H1 (cell line): Measurements from ENCODE around the gene SPECC1. TPM values are rescaled to one million over a fixed set of nuclear protein-coding genes. Genes with fewer than 3 reads are reported as not detected.

Source experiments
- CTCF ChIA-PET: fragments of 300-600 bp; sonication (Branson Sonifier 250); formaldehyde crosslinking; loops from one replicate; lab custom pipeline; 2021; ENCODE audit not compliant: partially characterized antibody; lab: Charles Lee
- POLR2A ChIA-PET: fragments of 300-600 bp; sonication (Branson Sonifier 250); formaldehyde crosslinking; loops from one replicate; lab custom pipeline; 2021; ENCODE audit warnings: inconsistent platforms; ENCODE audit not compliant: partially characterized antibody; lab: Charles Lee
- DNase-seq, 2 experiments: peaks; one replicate each; pipeline versions ENCODE4 v3.0.0 to v3.0.0-alpha.2; 2010 to 2022; ENCODE audit warnings: low spot score in 2 of 2, low read depth in 1 of 2, mixed read lengths in 1 of 2
- FAIRE-seq: peaks from 2 replicates; lab custom pipeline; 2011; peaks lifted over from hg19 to GRCh38; lab: Jason Lieb, UNC
- H2AFZ ChIP-seq: 2 replicates; pipeline ENCODE4 v1.8.1; 2012; ENCODE audit warnings: low read length, inconsistent platforms
- H2AK5ac ChIP-seq: 2 replicates; pipeline ENCODE4 v1.6.1; 2013; ENCODE audit warnings: low read depth, low read length
- H2BK120ac ChIP-seq: replicated peaks from 2 replicates; pipeline ENCODE3; 2013; ENCODE audit warnings: low read depth, low read length, inconsistent platforms
- H2BK12ac ChIP-seq: 2 replicates; pipeline ENCODE4 v1.6.1; 2013; ENCODE audit warnings: low read depth, low read length
- H2BK15ac ChIP-seq: 2 replicates; pipeline ENCODE4 v1.6.1; 2013; ENCODE audit warnings: low read length
- H2BK20ac ChIP-seq: 2 replicates; pipeline ENCODE4 v1.6.1; 2013; ENCODE audit warnings: low read length
- H2BK5ac ChIP-seq: 2 replicates; pipeline ENCODE4 v1.6.1; 2013; ENCODE audit warnings: low read depth, low read length
- H3K14ac ChIP-seq: 2 replicates; pipeline ENCODE4 v1.6.1; 2013; ENCODE audit warnings: inconsistent platforms; ENCODE audit not compliant: insufficient read length
- H3K18ac ChIP-seq: 2 replicates; pipeline ENCODE4 v1.6.1; 2013; ENCODE audit warnings: low read length; ENCODE audit errors: extremely low read depth
- H3K23ac ChIP-seq: 2 replicates; pipeline ENCODE4 v1.6.1; 2013; ENCODE audit warnings: inconsistent platforms; ENCODE audit not compliant: insufficient read length
- H3K23me2 ChIP-seq: 2 replicates; pipeline ENCODE4 v1.6.1; 2013; ENCODE audit warnings: low read depth, low read length
- H3K27ac ChIP-seq: 2 replicates; pipeline ENCODE4 v1.6.1; 2011; ENCODE audit warnings: low read depth, low read length, inconsistent platforms
- H3K27me3 ChIP-seq, 4 experiments: replicated peaks in 1 of 4; 1 replicate in 1 of 4; 2 replicates in 3 of 4; pipeline versions ENCODE4 v1.6.1 to v1.8.1; 2011 to 2013; ENCODE audit warnings: low read length in 3 of 4, mild to moderate bottlenecking in 3 of 4, inconsistent platforms in 2 of 4, mixed read lengths in 2 of 4, moderate library complexity in 1 of 4; ENCODE audit not compliant: control insufficient read depth in 3 of 4, insufficient read depth in 3 of 4; ENCODE audit errors: extremely low read depth in 1 of 4
- H3K36me3 ChIP-seq, 4 experiments: 2 replicates each; pipeline versions ENCODE4 v1.6.1 to v1.8.1; 2011 to 2013; ENCODE audit warnings: mild to moderate bottlenecking in 4 of 4, low read length in 3 of 4, moderate library complexity in 2 of 4, control low read depth in 1 of 4, inconsistent platforms in 1 of 4; ENCODE audit not compliant: insufficient read depth in 4 of 4, control insufficient read depth in 2 of 4
- H3K4ac ChIP-seq: replicated peaks from 2 replicates; pipeline ENCODE3; 2013; ENCODE audit warnings: low read length, low read depth, mixed read lengths, inconsistent platforms; ENCODE audit not compliant: insufficient read length
- H3K4me1 ChIP-seq, 4 experiments: replicated peaks in 1 of 4; 1 replicate in 1 of 4; 2 replicates in 3 of 4; pipeline versions ENCODE4 v1.6.1 to v1.8.1; 2011 to 2013; ENCODE audit warnings: low read length in 3 of 4, inconsistent platforms in 2 of 4, mixed read lengths in 1 of 4; ENCODE audit not compliant: insufficient read depth in 4 of 4, control insufficient read depth in 3 of 4
- H3K4me2 ChIP-seq, 2 experiments: 2 replicates each; pipeline versions ENCODE4 v1.6.1 to v1.8.1; 2011 to 2013; ENCODE audit warnings: low read depth in 2 of 2, low read length in 2 of 2, control low read depth in 1 of 2, inconsistent platforms in 1 of 2, mild to moderate bottlenecking in 1 of 2; ENCODE audit not compliant: insufficient read depth in 1 of 2
- H3K4me3 ChIP-seq, 4 experiments: fragments of 200-600, 300-600 bp in 1 of 4; sonication (generic), shearing (Covaris generic), sonication (Bioruptor Twin) in 1 of 4; 2 replicates each; pipeline versions ENCODE4 v1.5.1 to v1.8.1; 2011 to 2016; ENCODE audit warnings: low read length in 4 of 4, low read depth in 3 of 4, control low read depth in 2 of 4, inconsistent platforms in 2 of 4, mild to moderate bottlenecking in 2 of 4, mixed read lengths in 1 of 4, moderate library complexity in 1 of 4; ENCODE audit not compliant: insufficient read depth in 2 of 4; ENCODE audit errors: extremely low read depth in 1 of 4
- H3K56ac ChIP-seq: replicated peaks from 2 replicates; pipeline ENCODE3; 2013; ENCODE audit warnings: low read depth, mild to moderate bottlenecking, mixed read lengths, low read length, inconsistent platforms; ENCODE audit not compliant: insufficient read length
- H3K79me1 ChIP-seq: 2 replicates; pipeline ENCODE4 v1.6.1; 2013; ENCODE audit warnings: low read depth, low read length, control low read depth
- H3K79me2 ChIP-seq, 2 experiments: 2 replicates each; pipeline versions ENCODE4 v1.6.1 to v1.8.1; 2012 to 2013; ENCODE audit warnings: low read length in 2 of 2, mild to moderate bottlenecking in 2 of 2, inconsistent platforms in 1 of 2; ENCODE audit not compliant: insufficient read depth in 2 of 2, control insufficient read depth in 1 of 2
- H3K9ac ChIP-seq, 4 experiments: replicated peaks in 1 of 4; 1 replicate in 1 of 4; 2 replicates in 3 of 4; pipeline versions ENCODE4 v1.6.1 to v1.8.1; 2011 to 2013; ENCODE audit warnings: low read depth in 3 of 4, low read length in 3 of 4, control low read depth in 2 of 4, mild to moderate bottlenecking in 2 of 4, moderate library complexity in 2 of 4, inconsistent platforms in 1 of 4; ENCODE audit errors: extremely low read depth in 1 of 4
- H3K9me3 ChIP-seq, 2 experiments: 2 replicates each; pipeline versions ENCODE4 v1.6.1 to v1.8.1; 2012 to 2013; ENCODE audit warnings: mild to moderate bottlenecking in 2 of 2, moderate library complexity in 2 of 2, control low read depth in 1 of 2, inconsistent platforms in 1 of 2, low read depth in 1 of 2, low read length in 1 of 2, mixed read lengths in 1 of 2; ENCODE audit not compliant: insufficient read depth in 2 of 2
- H4K20me1 ChIP-seq, 2 experiments: replicated peaks in 1 of 2; 2 replicates each; pipeline versions ENCODE3 to v1.8.1; 2011 to 2013; ENCODE audit warnings: inconsistent platforms in 2 of 2, low read length in 2 of 2, mild to moderate bottlenecking in 1 of 2; ENCODE audit not compliant: insufficient read depth in 2 of 2, control insufficient read depth in 1 of 2
- H4K5ac ChIP-seq: 2 replicates; pipeline ENCODE4 v1.6.1; 2013; ENCODE audit warnings: low read length, low read depth, mixed read lengths, inconsistent platforms; ENCODE audit not compliant: insufficient read length
- H4K8ac ChIP-seq: 2 replicates; pipeline ENCODE4 v1.8.0; 2013; ENCODE audit warnings: mild to moderate bottlenecking, moderate library complexity, low read length, inconsistent platforms; ENCODE audit not compliant: insufficient read depth; ENCODE audit errors: extremely low read depth
- H4K91ac ChIP-seq: replicated peaks from 2 replicates; pipeline ENCODE3; 2013; ENCODE audit warnings: low read length, mixed read lengths, inconsistent platforms; ENCODE audit not compliant: insufficient read length
- POU5F1 ChIP-seq: IDR thresholded peaks from 2 replicates; pipeline ENCODE4 v1.6.1; 2011; ENCODE audit warnings: low read depth, mild to moderate bottlenecking, low read length, moderate library complexity
- SUZ12 ChIP-seq: fragments of 200-600 bp; sonication (generic); IDR thresholded peaks from 2 replicates; pipeline ENCODE4 v1.6.1; 2012; ENCODE audit warnings: mild to moderate bottlenecking, inconsistent platforms, low read length, moderate library complexity, mixed read lengths
- WGBS, 2 experiments: shearing (Covaris generic) in 1 of 2; methylation state at CpG; one replicate each; pipeline versions ENCODE4 v1.1.6 to v1.1.7; 2013 to 2015; ENCODE audit warnings: low lambda C conversion rate in 2 of 2, mixed read lengths in 2 of 2, inconsistent platforms in 1 of 2, low coverage in 1 of 2, missing lambda C conversion rate in 1 of 2; ENCODE audit not compliant: insufficient replicate concordance in 2 of 2, insufficient coverage in 1 of 2, insufficient read length in 1 of 2; ENCODE audit errors: extremely low coverage in 1 of 2, missing lambda C conversion rate in 1 of 2; 5-methylcytosine and 5-hydroxymethylcytosine counted together
- polyA plus RNA-seq, 7 experiments: library from polyadenylated mRNA; depleted of rRNA in 3 of 7; stranded (reverse) in 5 of 7; unstranded in 2 of 7; fragments of >200 nt in 5 of 7; fragments of 200-250 nt in 2 of 7; gene quantifications; 1 replicate in 5 of 7; 2 replicates in 1 of 7; 4 replicates in 1 of 7; pipeline versions ENCODE4 v1.2.1 to v1.2.3, GENCODE V29; 2011 to 2013; ENCODE audit warnings: missing spikeins in 2 of 7, mixed read lengths in 2 of 7
- total RNA-seq: library from RNA; stranded (reverse); fragmentation: NEBNext Ultra II Directional; extraction: Animal tissue kit (Norgen Biotek cat#: 25700); gene quantifications from 2 replicates; pipeline ENCODE4 v1.2.1, GENCODE V29; 2021

Gene SPECC1
- total and polyA plus RNA-seq, 2 of the 8 experiments (the other 6 are each of a cell fraction or from before 2014, with no cell fraction given): 35.8 to 87.9 TPM

DNA sequence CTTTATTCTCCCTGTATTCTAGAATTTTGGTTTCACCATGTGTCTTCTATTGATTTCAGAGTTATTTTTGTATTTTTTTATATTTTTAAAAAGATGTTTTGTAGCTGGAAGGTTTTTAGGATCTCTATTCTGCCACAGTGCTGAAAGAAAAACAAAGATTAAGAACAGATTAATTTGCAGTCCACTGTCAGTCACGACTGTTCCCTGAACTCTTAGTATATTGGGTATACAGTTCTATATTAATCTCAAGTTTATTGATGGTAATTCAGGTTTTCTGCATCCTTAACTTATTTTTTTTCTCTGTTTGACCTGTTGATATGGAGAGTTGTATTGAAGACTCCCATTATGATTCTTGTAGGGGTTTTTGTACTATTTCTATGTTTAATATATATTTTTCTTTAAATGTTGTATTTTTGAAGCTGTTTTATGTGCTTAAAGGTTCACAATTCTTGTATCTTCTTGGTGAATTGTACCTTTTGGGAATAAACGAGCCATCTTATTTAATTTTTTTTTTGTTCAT is 2.9 kb downstream of the SPECC1 start:
- Histone ChIP-seq H2AFZ (no peak overlapping the region), H3K27me3 (peaks cover 0 to 3% (median 0%) of the 10 kb centered on the region in 4 experiments; a peak in 1 of 7 replicates), H2BK5ac (no peak overlapping the region), H3K23ac (no peak overlapping the region), H2BK15ac (no peak overlapping the region), H4K8ac (no peak overlapping the region), H3K27ac (no peak overlapping the region), H4K91ac (no peak overlapping the region), H2BK20ac (no peak overlapping the region), H3K14ac (no peak overlapping the region), H3K79me2 (no peaks in the 10 kb centered on the region), H4K5ac (no peak overlapping the region), H3K36me3 (no peaks in the 10 kb centered on the region; a peak in 1 of 8 replicates), H3K18ac (no peak overlapping the region), H3K4me2 (no peak overlapping the region), H4K20me1 (no peaks in the 10 kb centered on the region), H3K9ac (no peak overlapping the region), H3K4ac (no peak overlapping the region), H3K56ac (no peak overlapping the region), H2BK120ac (no peak overlapping the region), H3K23me2 (peaks cover 13% of the 10 kb centered on the region; the same call in 1 of the 2 replicates), H2BK12ac (no peak overlapping the region), H3K9me3 (peaks cover 0 to 5% of the 10 kb centered on the region in 2 experiments; a peak in 1 of 4 replicates), H2AK5ac (no peak overlapping the region), H3K79me1 (no peaks in the 10 kb centered on the region), H3K4me1 (peaks cover 0 to 8% (median 3%) of the 10 kb centered on the region in 4 experiments; a peak in 4 of 7 replicates), H3K4me3 (no peak overlapping the region)
- 81% methylated on average over 2 of the region's 2 CpGs; no CpG with 5 or more reads in 1 of the 2 experiments for WGBS, 2 experiments
- DNase-seq: no peak
- ChIA-PET CTCF (interaction anchor here (1.6 kb wide), 1 partner anchor 76 kb away, joined by 3 read pairs; no protein-coding TSS in a partner anchor), POLR2A (no interaction called here)
- TF ChIP-seq POU5F1: no peak
- TF ChIP-seq SUZ12: no peak
- FAIRE-seq: no peak
